ENCODE data around the gene FABP7. TPM values are rescaled to one million over a fixed set of nuclear protein-coding genes. Genes with fewer than 3 reads are reported as not detected.

FABP7 gene
- total RNA-seq, 1 donor from 2014 or later: 7.6 TPM

DNA sequence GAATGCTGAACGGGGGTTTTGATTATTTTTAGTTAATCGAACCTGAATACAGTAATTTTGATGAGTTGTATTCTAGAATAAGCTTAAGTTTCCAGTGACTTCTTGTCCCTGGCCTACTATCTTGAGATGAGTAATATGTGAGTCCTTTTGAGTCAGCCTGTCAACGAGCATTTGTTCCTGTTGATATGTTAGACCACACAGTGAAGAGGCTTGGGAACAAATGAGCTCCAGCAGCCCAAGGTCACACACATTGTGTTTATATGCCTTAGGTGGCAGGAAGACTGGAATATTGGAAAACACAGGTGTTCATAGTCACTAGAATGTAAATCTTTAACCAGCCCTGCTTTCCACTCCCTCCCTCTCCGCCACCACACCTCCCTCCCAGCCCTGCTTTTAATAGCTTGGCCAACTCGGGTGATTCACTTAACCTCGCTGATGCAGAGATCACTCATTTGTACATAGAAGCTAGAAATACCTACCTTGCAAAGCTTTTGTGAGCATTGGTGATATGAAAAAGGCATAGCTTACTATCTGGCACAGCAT lies 18.7 kb downstream of the FABP7 start:
- no peak for DNase-seq (ENCODE audit: extremely low spot score, unreplicated experiment)
- no peak overlapping the region for H3K4me3 Mint-ChIP-seq
- no peaks in the 10 kb centered on the region for H3K9me3 Mint-ChIP-seq
- H3K27me3 Mint-ChIP-seq: no peaks in the 10 kb centered on the region
- H3K27ac Mint-ChIP-seq: peak overlapping the region; percentile 29
- peaks cover 5% of the 10 kb centered on the region for H3K36me3 Mint-ChIP-seq
- TF ChIP-seq CTCF (conservative IDR thresholded peaks at IDR 0.05): no peak
- peaks cover 6% of the 10 kb centered on the region for H3K4me1 Mint-ChIP-seq (ENCODE audit: unreplicated experiment)

- Mint-ChIP-seq H3K4me3 (no peak overlapping the region), H3K4me1 (ENCODE audit: unreplicated experiment) (peaks cover 6% of the 10 kb centered on the region), H3K27me3 (no peaks in the 10 kb centered on the region), H3K27ac (peak overlapping the region; percentile 57), H3K9me3 (no peaks in the 10 kb centered on the region), H3K36me3 (peaks cover 5% of the 10 kb centered on the region)
- no peak for DNase-seq (ENCODE audit: extremely low spot score, unreplicated experiment)
- TF ChIP-seq CTCF (conservative IDR thresholded peaks at IDR 0.05): no peak
Measured at GRCh38 chr6:122799140-122799745, 19.7 kb downstream of the FABP7 start.

GRCh38 chr6:122799916-122800686 lies 20.6 kb downstream of the FABP7 start:
- peaks cover 6% of the 10 kb centered on the region for H3K4me1 Mint-ChIP-seq (ENCODE audit: unreplicated experiment)
- no peak for DNase-seq (ENCODE audit: extremely low spot score, unreplicated experiment)
- H3K27me3 Mint-ChIP-seq: no peaks in the 10 kb centered on the region
- peak overlapping the region; percentile 48 for H3K27ac Mint-ChIP-seq
- TF ChIP-seq CTCF (conservative IDR thresholded peaks at IDR 0.05): no peak
- peaks cover 5% of the 10 kb centered on the region for H3K36me3 Mint-ChIP-seq
- no peaks in the 10 kb centered on the region for H3K9me3 Mint-ChIP-seq
- no peak overlapping the region for H3K4me3 Mint-ChIP-seq

GRCh38 chr6:122800906-122801305 lies 21.4 kb downstream of the FABP7 start:
- Mint-ChIP-seq H3K36me3 (peaks cover 5% of the 10 kb centered on the region), H3K9me3 (no peaks in the 10 kb centered on the region), H3K4me1 (ENCODE audit: unreplicated experiment) (peaks cover 6% of the 10 kb centered on the region), H3K27ac (no peak overlapping the region), H3K4me3 (no peak overlapping the region), H3K27me3 (no peaks in the 10 kb centered on the region)
- no peak for TF ChIP-seq CTCF (conservative IDR thresholded peaks at IDR 0.05)
- no peak for DNase-seq (ENCODE audit: extremely low spot score, unreplicated experiment)

DNA sequence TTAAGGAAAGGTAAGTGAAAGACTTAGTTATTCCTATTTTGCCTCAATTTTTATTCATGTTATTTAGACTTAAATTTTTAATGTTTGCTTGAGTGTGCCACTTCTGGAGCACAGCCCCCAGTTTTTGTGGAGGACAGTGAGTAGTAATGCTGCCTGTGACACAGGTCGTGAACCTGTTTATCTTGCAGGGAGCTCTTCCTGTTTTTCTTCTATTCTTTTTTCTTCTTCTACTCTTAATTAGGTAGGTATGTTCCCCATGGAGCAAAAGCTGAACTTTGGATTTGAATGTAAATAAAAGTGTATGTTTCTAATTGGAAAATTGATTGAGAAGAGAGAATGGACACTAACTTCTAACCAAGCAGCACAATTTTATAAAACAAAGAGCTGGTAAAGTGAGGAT lies 21.9 kb downstream of the FABP7 start:
- H3K9me3 Mint-ChIP-seq: no peaks in the 10 kb centered on the region

More for the DNA sequence above, 21.9 kb downstream of the FABP7 start:
- no peak overlapping the region for H3K27ac Mint-ChIP-seq
- no peak for TF ChIP-seq CTCF (conservative IDR thresholded peaks at IDR 0.05)
- no peak overlapping the region for H3K4me3 Mint-ChIP-seq
- no peak for DNase-seq (ENCODE audit: extremely low spot score, unreplicated experiment)
- H3K4me1 Mint-ChIP-seq (ENCODE audit: unreplicated experiment): peaks cover 6% of the 10 kb centered on the region
- peaks cover 8% of the 10 kb centered on the region for H3K36me3 Mint-ChIP-seq
- H3K27me3 Mint-ChIP-seq: no peaks in the 10 kb centered on the region

All from type B pancreatic cell (in vitro differentiated cells).